B cell (primary cell): Measurements from ENCODE around the gene TAAR6.

Source experiments
- EZH2 ChIP-seq: IDR thresholded peaks from 2 replicates; pipeline ENCODE4 v1.6.1; 2012; ENCODE audit warnings: borderline replicate concordance, low read depth, mild to moderate bottlenecking, moderate library complexity, low read length; ENCODE audit not compliant: insufficient read depth, poor library complexity, severe bottlenecking
- TF ChIP-seq, protein P1 (sequence below): fragments of 200-600 bp; IDR thresholded peaks from one replicate; pipeline ENCODE4 v1.8.0; 2022; ENCODE audit warnings: antibody characterized with exemption, mild to moderate bottlenecking

DNA sequence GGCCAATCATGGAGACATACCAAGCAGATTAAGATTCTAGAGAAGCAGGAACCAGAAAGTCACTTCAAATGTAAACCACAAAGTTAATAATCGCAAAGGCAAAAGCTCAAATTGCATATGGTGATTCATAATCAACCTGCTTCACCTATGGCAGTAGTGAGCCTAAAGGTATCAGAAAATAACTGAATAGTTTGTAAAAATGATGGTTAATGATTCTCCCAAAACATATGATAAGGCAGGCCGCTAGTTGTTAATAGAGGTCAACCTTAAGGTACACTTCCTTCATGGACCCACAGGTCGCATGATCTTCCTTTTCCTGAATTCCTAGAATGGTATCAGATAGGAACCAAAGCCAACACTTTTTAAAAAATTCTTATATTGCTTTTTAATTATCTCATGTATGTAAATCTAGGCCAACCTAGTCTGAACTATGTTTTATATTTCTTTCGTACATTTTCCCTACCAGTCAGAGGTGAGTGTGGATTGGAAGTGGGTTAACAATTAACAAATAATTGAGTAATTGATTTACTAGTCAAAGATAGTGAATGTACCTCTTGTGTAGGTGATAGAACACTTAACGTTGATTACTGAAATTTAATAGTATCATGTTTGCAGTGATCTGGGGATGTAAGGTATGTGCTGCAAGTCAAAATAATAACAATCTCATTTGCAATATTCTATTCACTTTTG, 37.6 kb downstream of the TAAR6 start:
- TF ChIP-seq, protein P1, sequence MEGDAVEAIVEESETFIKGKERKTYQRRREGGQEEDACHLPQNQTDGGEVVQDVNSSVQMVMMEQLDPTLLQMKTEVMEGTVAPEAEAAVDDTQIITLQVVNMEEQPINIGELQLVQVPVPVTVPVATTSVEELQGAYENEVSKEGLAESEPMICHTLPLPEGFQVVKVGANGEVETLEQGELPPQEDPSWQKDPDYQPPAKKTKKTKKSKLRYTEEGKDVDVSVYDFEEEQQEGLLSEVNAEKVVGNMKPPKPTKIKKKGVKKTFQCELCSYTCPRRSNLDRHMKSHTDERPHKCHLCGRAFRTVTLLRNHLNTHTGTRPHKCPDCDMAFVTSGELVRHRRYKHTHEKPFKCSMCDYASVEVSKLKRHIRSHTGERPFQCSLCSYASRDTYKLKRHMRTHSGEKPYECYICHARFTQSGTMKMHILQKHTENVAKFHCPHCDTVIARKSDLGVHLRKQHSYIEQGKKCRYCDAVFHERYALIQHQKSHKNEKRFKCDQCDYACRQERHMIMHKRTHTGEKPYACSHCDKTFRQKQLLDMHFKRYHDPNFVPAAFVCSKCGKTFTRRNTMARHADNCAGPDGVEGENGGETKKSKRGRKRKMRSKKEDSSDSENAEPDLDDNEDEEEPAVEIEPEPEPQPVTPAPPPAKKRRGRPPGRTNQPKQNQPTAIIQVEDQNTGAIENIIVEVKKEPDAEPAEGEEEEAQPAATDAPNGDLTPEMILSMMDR = no peak
- TF ChIP-seq EZH2 = no peak
